Smooth muscle cell of trachea (primary cell): Measurements from ENCODE around the gene SULT1C4. TPM values are rescaled to one million over a fixed set of nuclear protein-coding genes. Genes with fewer than 3 reads are reported as not detected.

ENCODE experiments used
- total RNA-seq: library from RNA; depleted of rRNA; stranded (reverse); fragments of >200 nt; gene quantifications from 2 replicates; pipeline ENCODE4 v1.2.1, GENCODE V29; 2014

The SULT1C4 gene
- under 0.01 TPM in 1 of 2 replicates, not detected in the other for total RNA-seq

GRCh38 chr2:108377815-108378630 is at the start of gene SULT1C4:
SULT1C4 (plus strand) TSS chr2:108377954; CDS start chr2:108378338, 384 bp downstream.

Other genes with a start within 250 kb of the SULT1C4 start
- not detected in 2 replicates for gene SULT1C3, start 138.0 kb upstream of the SULT1C4 start, total RNA-seq
- 0.44 and 0.50 TPM in 2 replicates for gene SULT1C2, start 89.1 kb upstream of the SULT1C4 start, total RNA-seq
- 24.3 and 31.1 TPM in 2 replicates for gene GCC2, start 71.3 kb downstream of the SULT1C4 start, total RNA-seq
- gene LIMS1, start 156.5 kb downstream of the SULT1C4 start, total RNA-seq, result 83.3 and 145 TPM in 2 replicates